Psoas muscle (tissue), 8 donors: ENCODE results near the gene SPRR4. TPM values are rescaled to one million over a fixed set of nuclear protein-coding genes. Genes with fewer than 3 reads are reported as not detected.

ENCODE experiments used
- ATAC-seq, 4 donors: fragments of 200-7000 bp; cut with Tn5 transposase; one replicate each; pipeline ENCODE4 v1.9.1; 2020; ENCODE audit warnings: moderate library complexity in 3 of 4, mild to moderate bottlenecking in 2 of 4
- DNase-seq, 2 donors: peaks; one replicate each; pipeline ENCODE4 v3.0.0-alpha.2; 2020
- H3K27ac ChIP-seq: fragments of 200-600 bp; one replicate; pipeline ENCODE4 v1.8.0; 2022
- H3K27me3 ChIP-seq, 3 donors: fragments of 200-600 bp in 1 of 3; one replicate each; pipeline versions ENCODE4 v1.6.1 to v1.8.0; 2013 to 2022; ENCODE audit warnings: low read length in 2 of 3, mild to moderate bottlenecking in 2 of 3, moderate library complexity in 1 of 3; ENCODE audit not compliant: insufficient read depth in 3 of 3
- H3K36me3 ChIP-seq, 2 donors: fragments of 200-600 bp in 1 of 2; one replicate each; pipeline versions ENCODE4 v1.6.1 to v1.8.0; 2013 to 2022; ENCODE audit warnings: low read depth in 1 of 2, mild to moderate bottlenecking in 1 of 2, moderate library complexity in 1 of 2; ENCODE audit not compliant: insufficient read depth in 1 of 2
- H3K4me1 ChIP-seq: fragments of 200-600 bp; one replicate; pipeline ENCODE4 v1.8.0; 2022
- H3K4me3 ChIP-seq: fragments of 200-600 bp; one replicate; pipeline ENCODE4 v1.8.0; 2022; ENCODE audit warnings: mild to moderate bottlenecking
- H3K9me3 ChIP-seq: fragments of 200-600 bp; one replicate; pipeline ENCODE4 v1.8.0; 2022
- CTCF ChIP-seq: fragments of 200-600 bp; IDR thresholded peaks from one replicate; pipeline ENCODE4 v1.8.0; 2022; ENCODE audit warnings: antibody characterized with exemption
- WGBS, 3 donors: extraction: QIAGEN DNeasy Blood & Tissue Kit; methylation state at CpG; one replicate each; pipeline versions ENCODE4 v1.1.6 to v1.1.7; 2013; 5-methylcytosine and 5-hydroxymethylcytosine counted together
- intact Hi-C, 2 donors: fragments of 100-400 bp; cut with DNase I; formaldehyde crosslinking; loops; one replicate each; pipeline versions ENCODE4 v1.11.0 to v1.14.2; 2022
- polyA plus RNA-seq, 3 donors: library from polyadenylated mRNA; stranded (reverse); fragments of 200-250 nt; gene quantifications; one replicate each; pipeline ENCODE4 v1.2.3, GENCODE V29; 2013
- total RNA-seq, 4 donors: library from RNA; stranded (reverse); fragmentation: NEBNext Ultra II Directional in 2 of 4; extraction: Animal tissue kit (Norgen Biotek cat#: 25700) in 2 of 4; gene quantifications; one replicate each; pipeline versions ENCODE4 v1.2.1 to v1.2.4, GENCODE V29; 2021 to 2023
- donor health status: healthy with polysubstance abuse.
- donor health status: DM: no; HTN: no; CAD: no; lungs with moderate emphysema.
- donor health status: Bipolar disorder and iron deficiency.
- donor health status: healthy.
- donor health status: DM: yes; HTN: yes; CAD: no.
- donor health status: DM: no; HTN: no; CAD: no.
- donor health status: DM: no; HTN: no; CAD: no.
- donor health status: DM: yes; HTN: yes; CAD: no.

The SPRR4 gene
- total and polyA plus RNA-seq, 7 donors = not detected

GRCh38 chr1:152959273-152959672 is 11.2 kb upstream of the SPRR4 start:
- no peak for ATAC-seq
- H3K27ac ChIP-seq = no peak overlapping the region
- DNase-seq = no peak
- intact Hi-C loops = no loop called here
- H3K4me1 ChIP-seq = no peaks in the 10 kb centered on the region
- no peaks in the 10 kb centered on the region for H3K9me3 ChIP-seq
- WGBS, 3 donors = 72 to 81% (median 78%) methylated on average over 3 of the region's 3 CpGs
- no peak overlapping the region for H3K4me3 ChIP-seq
- TF ChIP-seq CTCF = no peak
- H3K36me3 ChIP-seq = no peaks in the 10 kb centered on the region
- peaks cover 0 to 1% (median 0%) of the 10 kb centered on the region in 3 donors for H3K27me3 ChIP-seq

- 88 to 91% (median 89%) methylated on average over 10 of the region's 10 CpGs for WGBS, 3 donors
- H3K27ac ChIP-seq = no peak overlapping the region
These were observed 10.5 kb upstream of the SPRR4 start for GRCh38 chr1:152959801-152960451.

DNA sequence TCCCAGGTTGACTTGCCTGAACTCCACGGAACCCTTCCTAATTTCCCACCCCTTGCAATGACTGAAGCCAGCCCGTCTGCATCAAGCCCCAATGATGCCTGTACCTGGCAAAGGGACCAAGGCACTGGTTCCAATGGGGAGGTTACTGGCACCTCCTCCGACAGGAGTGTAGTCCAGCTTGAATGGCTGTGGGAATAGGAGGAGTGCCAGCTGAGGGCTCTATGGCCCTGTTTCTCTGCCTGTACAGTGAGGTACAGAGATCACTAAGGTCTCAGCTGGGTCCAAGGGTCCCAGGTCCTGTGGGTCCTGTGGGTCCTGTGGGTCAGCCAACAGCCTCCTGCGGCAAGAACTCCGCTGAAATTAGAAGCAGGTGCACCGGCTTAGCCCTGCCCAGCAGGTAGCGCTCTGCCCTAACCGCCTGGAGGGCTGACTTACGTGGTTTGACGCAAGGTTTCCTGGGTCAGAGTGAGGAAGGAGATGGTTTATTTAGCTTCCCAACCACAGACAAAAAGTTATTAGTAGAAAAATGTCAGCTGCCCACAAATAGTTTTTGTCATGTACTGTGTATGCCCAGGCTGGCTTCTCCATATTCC is 9.9 kb upstream of the SPRR4 start:
- H3K4me3 ChIP-seq = no peak overlapping the region
- no peaks in the 10 kb centered on the region for H3K9me3 ChIP-seq
- no peak for DNase-seq
- intact Hi-C loops = no loop called here
- no peak overlapping the region for H3K27ac ChIP-seq
- no peak for ATAC-seq
- TF ChIP-seq CTCF = no peak
- no peaks in the 10 kb centered on the region for H3K27me3 ChIP-seq
- H3K4me1 ChIP-seq = no peaks in the 10 kb centered on the region
- no peaks in the 10 kb centered on the region for H3K36me3 ChIP-seq
- 60 to 74% (median 73%) methylated on average over 10 of the region's 10 CpGs for WGBS, 3 donors

More at GRCh38 chr1:152959801-152960451, 10.5 kb upstream of the SPRR4 start:
- no peak for TF ChIP-seq CTCF
- H3K27me3 ChIP-seq = no peaks in the 10 kb centered on the region
- intact Hi-C loops = no loop called here
- no peaks in the 10 kb centered on the region for H3K4me1 ChIP-seq
- no peaks in the 10 kb centered on the region for H3K9me3 ChIP-seq
- DNase-seq = no peak
- no peaks in the 10 kb centered on the region for H3K36me3 ChIP-seq
- no peak for ATAC-seq
- no peak overlapping the region for H3K4me3 ChIP-seq

DNA sequence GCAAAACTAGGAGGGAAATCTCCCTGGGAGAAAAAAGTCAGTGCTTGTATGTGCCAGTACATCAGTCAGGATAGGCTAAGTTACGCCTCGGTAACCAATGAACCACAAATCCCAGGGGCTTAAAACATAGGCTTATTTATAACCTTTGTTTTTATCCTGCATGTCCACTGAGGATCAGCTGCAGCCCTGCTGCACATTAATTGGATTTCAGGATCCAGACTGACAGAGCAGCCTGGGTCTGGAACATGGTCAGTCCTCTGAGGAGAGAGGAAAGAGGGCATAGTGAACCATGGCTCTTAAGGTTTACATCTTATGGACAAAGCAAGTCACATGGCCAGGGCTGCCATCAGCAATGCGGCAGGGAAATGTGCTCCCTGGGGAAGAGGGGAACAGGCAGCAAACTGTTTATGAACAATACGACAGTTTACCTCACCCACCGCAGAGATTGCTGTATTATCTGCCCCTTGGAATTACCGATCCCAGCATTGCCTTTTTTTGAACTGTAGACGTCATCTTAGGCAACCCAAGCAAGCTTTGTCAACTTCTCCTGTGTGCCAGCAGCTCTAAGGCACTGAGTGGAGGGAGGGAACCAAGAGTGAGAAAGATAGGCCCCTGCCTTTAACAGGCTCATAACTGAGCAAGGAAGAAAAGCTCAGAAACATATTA is 9.1 kb upstream of the SPRR4 start:
- no peak for DNase-seq
- H3K36me3 ChIP-seq = no peaks in the 10 kb centered on the region
- no peaks in the 10 kb centered on the region for H3K9me3 ChIP-seq
- H3K27ac ChIP-seq = no peak overlapping the region
- 56 to 70% (median 62%) methylated on average over 7 of the region's 7 CpGs for WGBS, 3 donors
- H3K27me3 ChIP-seq = no peaks in the 10 kb centered on the region
- intact Hi-C loops = no loop called here
- TF ChIP-seq CTCF = no peak
- H3K4me3 ChIP-seq = no peak overlapping the region
- no peaks in the 10 kb centered on the region for H3K4me1 ChIP-seq
- no peak for ATAC-seq
